GM18909 (cell line): ENCODE measurements around the gene PRKAR2B.
"Not testable (repeated sequence)": the region's sequence is repeated elsewhere in the genome, so short reads cannot be mapped to it uniquely, and the experiment has no call there.

Experiments used
- ATAC-seq: cut with Tn5 transposase; IDR thresholded peaks from one replicate; pipeline ENCODE4 v1.9.1; 2021; ENCODE audit warnings: mild to moderate bottlenecking; ENCODE audit not compliant: unreplicated experiment, poor library complexity

Gene PRKAR2B

GRCh38 chr7:107149863-107150262, 105.4 kb downstream of the PRKAR2B start:
- no peak for ATAC-seq

- ATAC-seq = no peak
Observed at GRCh38 chr7:107150375-107151073, 106.0 kb downstream of the PRKAR2B start.

GRCh38 chr7:107151538-107151937, 107.0 kb downstream of the PRKAR2B start:
- no peak for ATAC-seq

GRCh38 chr7:107152011-107152410, 107.5 kb downstream of the PRKAR2B start:
- ATAC-seq = no peak

GRCh38 chr7:107154826-107155225, 110.3 kb downstream of the PRKAR2B start:
- ATAC-seq = no peak

- not testable (repeated sequence) for ATAC-seq
Observed at GRCh38 chr7:107155726-107156125, 111.2 kb downstream of the PRKAR2B start.

- no peak for ATAC-seq
Observed at GRCh38 chr7:107157091-107157490, 112.6 kb downstream of the PRKAR2B start.

- ATAC-seq = no peak
Observed at GRCh38 chr7:107158028-107158427, 113.5 kb downstream of the PRKAR2B start.

- ATAC-seq = no peak
Observed at GRCh38 chr7:107160389-107160788, 115.9 kb downstream of the PRKAR2B start.

- ATAC-seq = no peak
Observed at GRCh38 chr7:107161415-107161814, 116.9 kb downstream of the PRKAR2B start.

- no peak for ATAC-seq
Observed at GRCh38 chr7:107162475-107162874, 118.0 kb downstream of the PRKAR2B start.

GRCh38 chr7:107164092-107164491, 119.6 kb downstream of the PRKAR2B start:
- ATAC-seq = no peak

GRCh38 chr7:107165341-107165740, 120.8 kb downstream of the PRKAR2B start:
- ATAC-seq = no peak

- ATAC-seq = no peak
Observed at GRCh38 chr7:107166736-107167426, 122.4 kb downstream of the PRKAR2B start.

- ATAC-seq = no peak
Observed at GRCh38 chr7:107167483-107168232, 123.2 kb downstream of the PRKAR2B start.

- peak; percentile 92 for ATAC-seq
Observed at GRCh38 chr7:107168233-107169119, 124.0 kb downstream of the PRKAR2B start, which contains the start of gene HBP1. TSS of gene HBP1 (plus strand) at chr7:107169003. CDS start at chr7:107179894, 10,891 bp downstream.

- peak; percentile 27 for ATAC-seq
Observed at GRCh38 chr7:107169120-107170050, 124.9 kb downstream of the PRKAR2B start.

GRCh38 chr7:107170051-107170915, 125.8 kb downstream of the PRKAR2B start:
- ATAC-seq = no peak
